Measurements from ENCODE around the gene CELF1.

The CELF1 gene

DNA sequence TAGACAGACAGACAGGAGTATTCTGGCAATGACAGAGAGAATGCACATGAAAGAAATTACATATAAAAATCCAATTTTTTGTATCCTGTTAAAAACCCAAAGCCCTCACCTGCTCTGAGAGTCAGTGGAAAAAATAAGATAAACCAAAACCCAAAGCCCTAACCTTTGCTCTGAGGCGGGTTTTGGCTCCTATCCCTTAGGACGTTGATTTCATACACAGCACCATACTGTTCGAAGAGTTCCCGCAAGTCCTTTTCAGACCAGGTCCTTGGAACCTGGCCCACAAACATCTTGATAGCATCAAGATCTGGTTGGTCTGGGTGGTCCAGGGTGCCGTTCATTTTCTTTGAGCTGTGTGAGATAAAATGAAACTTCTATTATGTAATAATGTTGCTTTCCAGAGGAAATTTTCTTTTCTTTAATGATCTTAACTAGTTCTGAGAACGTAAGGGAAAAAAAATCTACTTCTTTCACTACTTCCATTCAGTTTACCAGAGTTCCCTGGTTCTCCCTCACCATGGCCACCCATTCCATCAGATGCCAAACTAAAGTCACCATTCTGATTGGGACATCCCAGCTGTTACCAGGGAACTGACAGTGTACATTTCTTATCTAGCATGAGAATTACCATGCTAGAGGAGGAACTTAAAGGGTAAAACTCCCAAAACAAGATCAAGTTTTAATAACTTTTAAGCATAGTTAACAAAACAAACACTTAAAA, 64.1 kb downstream of the CELF1 start:
- no peak for DNase-seq (ENCODE audit: low read depth in 2 of 2, low spot score in 1 of 2)

DNA sequence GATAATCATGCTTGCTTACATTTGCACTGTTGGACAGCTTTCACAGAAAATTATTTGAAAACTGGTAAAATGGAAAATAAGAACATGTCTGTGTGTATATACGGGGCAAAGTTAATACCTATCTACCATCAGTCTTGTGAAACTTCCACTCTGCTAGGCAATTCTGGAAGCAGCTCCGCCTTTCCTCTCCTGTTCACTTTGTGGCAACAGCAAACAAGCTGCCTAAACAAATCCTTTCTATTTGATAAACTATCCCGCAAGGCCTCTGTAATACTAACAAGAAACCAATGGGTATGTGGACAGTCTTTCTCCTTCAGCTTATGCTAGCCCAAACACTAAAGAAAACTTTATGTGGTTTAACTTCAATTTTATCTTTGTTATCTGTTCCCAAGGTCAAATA, 64.8 kb downstream of the CELF1 start:
- no peak for DNase-seq (ENCODE audit: low read depth in 2 of 2, low spot score in 1 of 2)

DNA sequence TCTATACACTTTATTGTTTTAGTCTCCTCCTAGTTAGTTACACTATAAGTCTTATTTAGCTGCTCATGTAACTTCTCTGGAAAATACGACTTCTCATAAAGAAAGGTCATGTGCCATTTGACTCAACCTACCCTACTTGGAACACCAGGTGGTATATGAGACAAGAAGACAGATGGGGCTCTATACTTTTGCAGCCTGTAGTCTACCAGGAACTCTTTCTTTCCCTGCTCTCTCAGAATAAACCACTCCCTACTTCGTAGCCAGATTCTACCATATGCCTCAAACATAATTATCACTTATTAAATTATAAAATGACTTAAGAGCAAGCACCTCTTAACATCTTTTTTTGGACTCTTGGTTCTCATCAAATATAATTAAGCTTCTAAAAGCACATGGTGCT, 65.5 kb downstream of the CELF1 start:
- no peak for DNase-seq (ENCODE audit: low read depth in 2 of 2, low spot score in 1 of 2)

DNA sequence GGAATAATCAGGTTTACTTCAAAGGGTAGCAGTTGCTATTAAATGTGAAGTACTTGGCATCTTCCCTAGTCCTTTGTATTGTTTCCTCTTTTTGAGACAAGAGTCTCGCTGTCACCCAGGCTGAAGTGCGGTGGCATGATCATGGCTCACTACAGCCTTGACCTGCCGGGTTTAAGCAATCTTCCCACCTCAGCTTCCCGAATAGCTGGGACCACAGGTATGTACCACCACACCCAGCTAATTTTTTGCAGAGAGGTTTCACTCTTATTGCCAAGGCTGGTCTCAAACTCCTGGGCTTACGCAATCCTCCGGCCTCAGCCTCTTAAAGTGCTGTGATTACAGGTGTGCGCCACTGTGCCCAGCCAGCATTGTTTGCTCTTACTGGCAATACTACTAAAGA, 67.8 kb downstream of the CELF1 start:
- DNase-seq (ENCODE audit: low read depth in 2 of 2, low spot score in 1 of 2) = no peak

DNA sequence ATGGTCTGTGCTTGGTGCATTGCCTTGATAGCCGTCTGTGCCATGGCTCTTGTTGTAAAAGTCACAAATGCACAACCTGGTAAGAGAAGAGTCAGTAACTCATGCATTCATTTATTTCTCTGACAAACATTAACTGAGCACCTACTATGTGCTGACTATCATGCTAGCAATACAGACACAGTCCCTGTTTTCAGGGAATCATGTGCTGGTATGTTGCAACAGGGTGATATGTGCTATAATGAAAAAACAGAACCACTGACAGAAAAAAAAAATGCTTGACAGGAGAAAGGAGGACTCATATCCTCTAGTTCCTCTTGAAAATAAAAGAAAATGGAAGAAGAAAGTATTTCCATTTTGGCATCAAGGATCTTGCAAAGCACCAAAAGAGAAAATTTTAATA, 69.5 kb downstream of the CELF1 start:
- no peak for DNase-seq (ENCODE audit: low read depth in 2 of 2, low spot score in 1 of 2)

DNA sequence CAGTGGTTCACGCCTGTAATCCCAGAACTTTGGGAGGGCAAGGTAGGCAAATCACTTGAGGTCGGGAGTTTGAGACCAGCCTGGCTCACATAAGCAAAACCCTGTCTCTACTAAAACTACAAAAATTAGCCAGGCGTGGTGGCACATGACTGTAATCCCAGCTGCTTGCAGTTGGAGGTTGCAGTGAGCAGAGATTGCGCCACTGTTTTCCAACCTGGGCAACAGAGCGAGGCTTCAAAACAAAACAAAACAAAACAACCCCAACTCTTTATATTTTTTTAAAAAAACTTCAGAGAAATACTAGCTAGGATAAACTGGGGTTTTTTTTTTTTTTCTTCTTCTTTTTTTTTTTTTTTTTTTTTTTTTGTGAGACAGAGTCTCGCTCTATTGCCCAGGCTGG, 72.2 kb downstream of the CELF1 start:
- no peak for DNase-seq (ENCODE audit: low read depth in 2 of 2, low spot score in 1 of 2)

DNA sequence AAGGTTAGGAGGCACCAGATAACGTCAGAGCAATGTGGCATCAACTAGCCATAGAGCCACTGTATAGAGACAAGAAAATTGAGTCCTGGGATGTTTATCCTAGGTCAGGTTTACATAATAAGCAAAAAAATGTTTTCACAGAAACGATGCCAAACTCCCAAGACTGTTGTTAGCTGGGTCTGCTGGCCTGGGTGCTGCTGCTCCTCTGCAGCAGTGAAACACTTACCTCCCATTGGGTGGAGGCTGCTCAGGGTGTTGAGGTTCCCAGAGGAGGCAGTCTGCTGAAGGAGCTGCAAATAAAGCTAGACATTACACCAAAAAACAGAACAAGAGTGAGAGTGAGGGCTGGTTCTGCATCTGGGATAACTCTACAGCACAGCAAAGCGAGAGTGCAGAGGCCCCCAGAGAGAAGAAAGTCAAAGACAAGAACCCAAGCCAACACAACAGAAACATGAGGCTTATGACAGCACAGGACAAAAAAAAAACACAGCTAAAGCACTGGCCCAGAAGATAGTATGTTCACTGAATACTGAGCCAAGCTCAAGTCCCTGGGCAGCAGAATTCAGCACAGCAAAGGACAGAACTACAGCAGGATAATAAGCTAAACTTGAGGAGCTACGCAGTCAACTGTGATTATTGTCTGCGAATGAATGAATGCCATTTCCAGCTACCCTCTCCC, 74.1 kb downstream of the CELF1 start:
- DNase-seq (ENCODE audit: low read depth in 2 of 2, low spot score in 1 of 2) = no peak

DNA sequence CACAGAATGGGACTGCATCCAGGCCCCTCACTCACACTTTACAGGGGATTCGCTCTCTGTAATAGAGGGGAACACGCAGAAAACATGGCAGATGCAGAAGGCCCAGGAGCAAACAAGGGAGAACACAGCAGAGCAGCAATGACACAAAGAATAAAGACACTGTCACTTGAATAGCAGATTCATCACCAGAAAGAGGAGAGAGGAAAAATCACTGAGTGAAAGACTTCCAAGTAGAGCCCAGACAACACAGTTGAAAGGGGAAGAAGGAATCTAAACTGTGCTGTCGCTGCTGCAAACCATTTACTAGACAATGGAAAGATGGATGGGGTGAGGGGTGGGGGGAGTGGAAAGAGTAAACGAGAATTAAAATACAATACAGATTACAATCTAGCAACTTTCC, 75.2 kb downstream of the CELF1 start:
- DNase-seq (ENCODE audit: low read depth in 2 of 2, low spot score in 1 of 2) = no peak

DNA sequence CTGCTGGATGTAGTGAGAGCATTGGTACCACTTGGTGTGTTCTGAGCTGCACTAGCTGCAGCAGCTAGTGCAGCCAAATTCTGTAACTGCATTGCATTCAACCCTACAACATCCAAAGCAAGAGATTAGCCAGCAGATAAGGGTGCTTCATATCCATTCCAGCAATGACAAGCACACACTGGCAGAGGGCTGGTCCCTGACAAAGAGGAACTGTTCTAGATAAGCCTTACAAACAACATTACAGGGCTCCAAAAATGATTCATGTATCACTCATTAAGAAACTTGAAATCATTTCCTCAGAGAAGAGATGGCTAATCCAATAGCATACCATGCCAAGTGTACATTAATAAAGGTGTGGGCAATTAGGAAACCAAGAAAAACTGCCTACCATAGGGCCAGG, 75.6 kb downstream of the CELF1 start:
- DNase-seq (ENCODE audit: low read depth in 2 of 2, low spot score in 1 of 2) = no peak

DNA sequence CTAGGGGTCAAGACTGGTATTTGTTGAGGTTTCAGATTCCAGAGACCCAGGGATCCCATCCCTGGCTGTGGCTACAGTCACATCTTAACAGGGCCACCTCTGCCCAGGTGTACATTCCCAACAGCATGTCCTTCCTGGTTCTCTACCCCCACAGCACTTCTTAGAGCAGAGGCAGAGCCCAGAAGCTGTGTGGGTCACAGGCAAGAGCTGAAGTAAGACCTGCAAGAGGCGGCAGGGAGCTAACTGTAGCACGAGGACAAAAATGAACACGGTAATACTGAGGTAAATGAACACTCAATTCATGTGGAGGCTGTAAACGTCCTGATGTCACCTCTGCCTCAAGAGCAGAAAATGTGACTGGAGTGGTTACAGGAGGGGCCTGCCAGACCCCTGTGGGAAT, 82.3 kb downstream of the CELF1 start:
- DNase-seq (ENCODE audit: low read depth in 2 of 2, low spot score in 1 of 2) = no peak

DNA sequence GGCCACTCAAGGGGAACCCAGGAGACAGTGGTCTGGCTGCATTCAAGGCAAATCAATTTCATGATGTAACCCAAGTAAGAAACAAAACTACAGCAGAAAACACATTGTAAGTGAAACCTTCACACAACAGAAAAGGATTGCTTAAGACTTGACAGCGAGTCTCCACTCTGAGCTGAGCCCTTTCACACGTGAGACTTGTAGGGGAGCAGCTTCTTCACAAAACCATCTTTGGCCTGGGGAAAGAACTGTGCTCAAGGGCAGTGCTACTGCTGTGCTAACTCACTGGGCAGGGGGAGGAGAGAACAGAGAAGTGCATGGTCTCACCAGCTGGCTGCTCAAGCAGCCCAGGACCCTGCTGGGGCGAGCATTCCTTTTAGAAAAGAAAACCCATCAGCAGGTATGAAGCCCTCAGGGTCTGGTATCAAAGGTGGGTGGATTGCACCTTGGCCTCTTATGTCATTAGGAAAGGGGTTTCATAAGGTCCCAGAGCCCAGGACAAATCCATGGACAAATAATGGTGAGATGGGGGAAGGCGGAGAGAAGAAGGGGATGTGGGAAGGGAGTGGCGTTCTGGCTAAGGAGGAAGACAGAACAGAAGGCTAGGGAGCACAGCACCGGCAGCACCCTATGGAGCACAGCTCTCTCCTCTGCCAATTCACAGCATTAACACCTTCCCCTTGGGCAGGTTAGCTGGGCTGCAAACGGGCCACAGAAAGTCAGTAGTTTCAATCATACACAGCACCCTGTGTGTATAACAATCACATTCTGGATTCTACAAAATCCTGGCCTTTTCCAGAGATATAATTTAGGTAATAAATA, 83.4 kb downstream of the CELF1 start:
- DNase-seq (ENCODE audit: low read depth in 2 of 2, low spot score in 1 of 2) = no peak

DNA sequence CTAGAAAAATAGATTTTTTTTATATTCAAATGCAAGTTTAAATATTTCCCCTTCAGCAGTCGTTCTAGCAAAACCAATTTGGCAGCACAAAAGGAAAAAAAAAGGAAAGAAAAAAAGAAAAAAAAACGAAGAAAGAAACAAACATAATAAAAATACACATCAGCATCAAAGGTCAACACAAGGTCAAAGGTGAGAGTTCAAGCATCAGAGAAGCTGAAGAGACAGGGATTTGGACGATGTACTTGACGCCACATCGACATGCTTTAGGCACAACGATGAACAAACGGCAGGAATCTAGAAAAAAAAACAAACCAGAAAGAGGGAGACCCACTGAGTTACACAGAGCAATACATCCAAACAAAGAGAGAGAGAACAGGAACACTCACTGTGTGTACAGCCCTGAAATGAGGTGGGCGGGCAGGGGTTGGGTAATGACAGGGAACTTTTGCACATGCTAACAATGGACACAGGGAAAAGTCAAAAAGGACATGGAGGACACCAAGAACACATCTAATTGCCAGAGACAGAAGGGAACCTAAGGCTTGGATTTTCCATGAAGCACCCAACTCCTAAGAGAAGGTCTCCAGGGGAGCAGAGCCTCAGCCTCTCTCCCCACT, 84.2 kb downstream of the CELF1 start:
- no peak for DNase-seq (ENCODE audit: low read depth in 2 of 2, low spot score in 1 of 2)

DNA sequence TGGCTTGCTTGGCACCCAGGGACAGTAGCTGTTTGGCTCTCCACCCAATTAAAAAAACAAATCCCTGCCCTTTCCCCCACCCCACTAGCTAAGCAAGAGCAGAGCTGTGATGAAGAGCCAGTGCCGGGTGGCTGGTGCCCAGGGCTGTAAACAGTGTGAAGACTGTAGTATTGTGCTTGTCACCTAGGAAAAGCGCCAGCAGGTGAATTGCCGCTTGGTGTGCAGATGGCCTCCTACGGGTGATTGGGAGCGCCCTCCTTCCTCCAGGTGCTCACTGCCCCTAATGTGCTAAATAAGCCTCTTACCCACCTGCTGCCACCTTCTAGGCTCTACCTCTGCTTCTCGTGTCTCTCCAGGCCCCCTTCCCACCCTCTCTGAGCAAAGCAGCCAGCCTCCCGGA, 85.6 kb downstream of the CELF1 start:
- DNase-seq (ENCODE audit: low read depth in 2 of 2, low spot score in 1 of 2) = no peak

DNA sequence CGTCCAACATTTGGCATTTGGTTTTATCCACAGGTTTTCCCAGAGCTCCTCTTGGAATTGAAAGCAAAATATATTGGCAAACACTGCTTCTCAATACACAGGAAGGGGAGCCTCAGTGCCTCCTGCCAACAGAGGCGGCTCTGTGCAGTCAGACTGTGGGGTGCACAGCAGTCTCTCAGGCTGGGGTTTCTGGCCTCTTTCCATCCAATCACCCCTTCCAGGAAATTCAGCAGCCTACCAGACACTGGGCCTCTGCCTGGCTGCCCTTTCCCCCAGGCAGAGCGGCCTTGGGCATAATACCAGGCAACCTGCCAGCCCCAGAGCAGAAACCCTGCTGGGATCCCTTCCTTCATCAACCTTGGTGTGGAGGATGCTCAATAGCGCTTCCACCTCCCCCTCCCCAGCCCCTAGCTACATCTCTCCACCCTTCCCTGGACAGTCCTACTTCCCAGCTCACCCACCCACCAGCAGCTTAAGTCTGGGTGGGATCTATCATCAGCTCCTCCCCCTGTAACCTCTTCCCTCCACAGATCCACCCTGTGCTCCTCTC, 86.2 kb downstream of the CELF1 start:
- no peak for DNase-seq (ENCODE audit: low read depth in 2 of 2, low spot score in 1 of 2)

DNA sequence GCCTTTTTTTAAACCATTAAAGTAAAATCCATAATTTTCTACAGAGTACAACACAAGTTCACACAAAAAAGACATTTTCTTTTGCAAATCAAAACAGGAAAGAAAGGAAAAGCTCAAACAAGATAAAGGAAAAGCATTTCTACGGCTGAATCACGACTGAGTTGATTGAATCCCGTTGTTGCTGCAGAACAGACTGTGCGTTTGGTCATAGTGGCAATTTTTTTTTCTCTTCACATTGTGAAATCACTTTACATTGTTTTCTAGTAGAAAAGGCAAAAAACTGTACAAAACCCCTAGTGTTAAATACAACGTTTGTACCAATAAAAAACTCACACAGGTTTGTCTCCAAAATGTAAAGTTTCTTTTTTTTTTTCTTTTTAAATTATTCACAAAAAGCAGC, 86.7 kb downstream of the CELF1 start:
- DNase-seq (ENCODE audit: low read depth in 2 of 2, low spot score in 1 of 2) = no peak

DNA sequence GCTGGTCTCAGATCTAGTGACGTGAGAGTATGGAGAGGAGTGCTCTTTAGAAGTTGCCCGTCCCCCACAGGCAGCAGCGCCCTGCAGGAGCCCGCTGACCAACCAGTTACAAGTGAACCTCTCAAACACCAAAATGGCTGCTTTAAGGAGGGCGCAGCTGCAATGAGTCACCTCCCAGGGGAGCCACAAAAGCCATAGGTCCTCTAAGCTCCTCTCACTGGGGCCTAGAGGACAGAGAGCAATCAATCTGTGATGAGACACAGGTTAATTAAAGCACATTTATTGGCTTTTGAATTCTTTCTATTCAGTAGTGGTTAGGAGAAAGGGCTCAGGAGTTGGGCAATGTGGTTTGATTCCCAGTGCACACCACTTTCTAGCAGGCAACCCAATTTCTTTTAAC, 88.4 kb downstream of the CELF1 start:
- DNase-seq (ENCODE audit: low read depth in 2 of 2, low spot score in 1 of 2) = no peak

DNA sequence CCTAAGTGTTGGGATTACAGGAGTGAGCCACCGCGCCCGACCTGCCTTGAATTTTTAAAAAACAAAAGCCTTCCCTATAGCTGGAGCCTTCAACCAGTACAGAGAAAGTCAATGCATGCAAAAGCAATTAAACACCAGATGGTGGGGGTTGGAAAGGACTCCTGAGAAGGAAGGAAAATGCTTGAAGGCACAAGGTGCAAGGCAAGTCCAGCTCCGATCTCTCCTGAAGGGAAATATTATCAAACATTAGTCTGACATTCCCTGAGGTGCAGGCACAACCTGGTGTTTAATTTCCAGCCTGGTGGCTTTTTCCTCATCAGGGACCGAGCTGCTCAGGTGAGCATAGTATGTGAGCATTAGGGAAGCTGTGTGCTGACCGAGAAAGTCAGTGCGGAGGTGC, 91.1 kb downstream of the CELF1 start:
- no peak for DNase-seq (ENCODE audit: low read depth in 2 of 2, low spot score in 1 of 2)

DNA sequence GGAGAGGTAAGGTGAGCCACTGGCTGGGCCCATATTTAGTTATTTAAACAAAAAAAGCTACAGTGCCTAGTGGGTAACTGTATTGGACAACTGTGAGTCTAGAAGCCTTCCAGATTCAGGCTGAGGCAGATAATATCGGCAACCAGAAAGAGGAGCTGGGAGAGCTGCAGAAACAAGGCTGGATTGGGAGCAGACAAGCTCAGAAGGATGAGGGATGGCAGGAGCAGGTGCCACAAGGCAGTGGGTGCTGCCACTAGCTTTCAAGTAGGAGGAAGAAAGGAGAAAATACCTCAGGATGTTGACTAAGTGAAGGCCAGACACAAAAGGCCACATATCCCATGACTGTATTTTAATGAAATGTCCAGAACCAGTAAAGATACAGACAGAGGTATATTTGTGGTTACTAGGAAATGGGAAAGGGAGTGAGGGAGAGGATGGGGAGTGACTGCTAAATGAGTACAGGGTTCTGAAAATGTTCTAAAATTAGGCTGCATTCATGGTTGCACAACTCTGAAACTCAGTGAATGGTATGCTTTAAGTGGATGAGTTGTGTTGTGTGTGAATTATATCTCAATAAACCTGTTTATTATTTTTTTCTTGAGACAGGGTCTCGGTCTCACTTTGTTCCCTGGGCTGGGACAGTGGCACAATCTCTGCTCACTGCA, 92.2 kb downstream of the CELF1 start:
- DNase-seq (ENCODE audit: low read depth in 2 of 2, low spot score in 1 of 2) = no peak

DNA sequence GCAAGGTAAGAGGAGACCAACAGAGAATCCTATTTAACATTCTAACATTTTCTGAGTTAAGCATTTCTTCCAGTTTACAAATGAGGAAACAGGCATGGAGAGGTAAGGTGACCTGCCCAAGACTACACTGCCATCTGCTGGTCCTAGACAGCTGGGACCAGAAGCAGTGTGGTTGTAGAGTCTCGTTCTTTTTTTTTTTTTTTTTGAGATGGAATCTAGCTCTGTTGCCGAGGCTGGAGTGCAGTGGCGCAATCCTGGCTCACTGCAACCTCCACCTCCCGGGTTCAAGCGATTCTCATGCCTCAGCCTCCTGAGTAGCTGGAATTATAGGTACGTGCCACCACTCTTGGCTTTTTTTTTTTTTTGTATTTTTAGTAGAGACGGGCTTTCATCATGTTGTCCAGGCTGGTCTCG, 98.7 kb downstream of the CELF1 start:
- DNase-seq (ENCODE audit: low read depth in 2 of 2, low spot score in 1 of 2) = peak in 1 of 2 donors; percentile 16

DNA sequence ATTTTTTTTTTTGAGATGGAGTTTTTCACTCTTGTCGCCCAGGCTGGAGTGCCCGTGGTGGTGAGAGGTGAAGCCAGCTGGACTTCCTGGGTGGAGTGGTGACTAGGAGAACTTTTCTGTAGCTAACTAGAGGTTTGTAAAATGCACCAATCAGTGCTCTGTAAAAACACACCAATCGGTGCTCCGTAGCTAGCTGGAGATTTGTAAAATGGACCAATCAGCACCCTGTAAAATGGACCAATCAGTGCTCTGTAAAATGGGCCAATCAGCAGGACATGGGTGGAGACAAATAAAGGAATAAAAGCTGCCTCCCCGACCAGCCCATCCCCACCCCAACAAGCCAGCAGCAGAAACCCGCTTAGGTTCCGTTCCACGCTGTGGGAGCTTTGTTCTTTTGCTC, 99.6 kb downstream of the CELF1 start:
- no peak for DNase-seq (ENCODE audit: low read depth in 2 of 2, low spot score in 1 of 2)

DNA sequence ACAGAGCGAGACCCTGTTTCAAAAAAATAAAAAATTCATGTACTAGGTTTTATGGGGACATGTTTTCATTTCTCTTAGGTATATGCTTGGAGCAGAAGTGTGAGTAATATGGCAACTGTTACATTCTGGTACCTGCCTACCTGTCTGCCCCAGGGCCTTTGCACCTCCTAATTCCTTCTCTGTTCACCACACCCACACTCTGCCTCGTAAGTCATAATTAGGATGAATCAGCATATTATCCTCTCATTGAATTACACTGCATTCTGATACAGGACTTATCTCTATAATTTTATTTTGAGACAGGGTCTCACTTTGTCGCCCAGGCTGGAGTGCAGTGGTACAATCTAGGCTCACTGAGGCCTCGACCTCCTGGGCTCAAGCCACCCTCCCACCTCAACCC, 100.9 kb downstream of the CELF1 start:
- no peak for DNase-seq (ENCODE audit: low read depth in 2 of 2, low spot score in 1 of 2)
